Panc1 (cell line): ENCODE results near the gene TFF3.

Source experiments
- CTCF ChIP-seq: fragments of 450-650 bp; IDR thresholded peaks from 2 replicates; pipeline ENCODE4 v1.5.1; 2017; ENCODE audit warnings: mild to moderate bottlenecking
- POLR2AphosphoS5 ChIP-seq: IDR thresholded peaks from 2 replicates; pipeline ENCODE4 v1.6.1; 2012; ENCODE audit warnings: mild to moderate bottlenecking, low read depth, low read length, moderate library complexity
- REST ChIP-seq, 2 experiments: IDR thresholded peaks; 2 replicates each; pipeline ENCODE4 v1.6.1; 2011 to 2012; ENCODE audit warnings: low read depth in 2 of 2, control low read depth in 1 of 2, low read length in 1 of 2, mild to moderate bottlenecking in 1 of 2, moderate library complexity in 1 of 2; ENCODE audit not compliant: insufficient read depth in 1 of 2
- TCF7L2 ChIP-seq: IDR thresholded peaks from 2 replicates; pipeline ENCODE4 v1.6.1; 2011; ENCODE audit warnings: mild to moderate bottlenecking, low read depth, low read length, inconsistent platforms

- TF ChIP-seq TCF7L2 = no peak
- TF ChIP-seq CTCF = no peak
- TF ChIP-seq POLR2AphosphoS5 = no peak
- TF ChIP-seq REST (IDR thresholded peaks at IDR 0.05; ENCODE audit: insufficient read depth in 1 of 2, low read depth in 2 of 2, low read length in 1 of 2) = no peak
These were observed 25.3 kb downstream of the TFF3 start for GRCh38 chr21:42289926-42290325.
